HEK293 (cell line): Measurements from ENCODE around the gene ACADM.
A peak's percentile ranks its signal among the peaks of the same experiment; 100 is the strongest.

Source experiments
- BCL11A ChIP-seq: fragments of 450-650 bp; formaldehyde crosslinking; IDR thresholded peaks from 2 replicates; pipeline ENCODE4 v1.5.1; 2016; ENCODE audit warnings: low read depth, missing biosample characterization, missing genetic modification characterization
- EGR2 ChIP-seq: fragments of 450-650 bp; formaldehyde crosslinking; IDR thresholded peaks from 2 replicates; pipeline ENCODE4 v1.5.1; 2016; ENCODE audit warnings: low read depth, missing biosample characterization, missing genetic modification characterization
- GLI4 ChIP-seq: fragments of 450-650 bp; formaldehyde crosslinking; IDR thresholded peaks from 2 replicates; pipeline ENCODE4 v1.5.1; 2016; ENCODE audit warnings: missing biosample characterization, missing genetic modification characterization
- KLF1 ChIP-seq: fragments of 450-650 bp; formaldehyde crosslinking; IDR thresholded peaks from 2 replicates; pipeline ENCODE4 v1.5.1; 2016; ENCODE audit warnings: missing biosample characterization, missing genetic modification characterization
- KLF10 ChIP-seq: fragments of 450-650 bp; IDR thresholded peaks from 2 replicates; pipeline ENCODE4 v1.5.1; 2018; ENCODE audit warnings: missing biosample characterization, mild to moderate bottlenecking, missing genetic modification characterization
- OVOL3 ChIP-seq: fragments of 450-650 bp; formaldehyde crosslinking; IDR thresholded peaks from 2 replicates; pipeline ENCODE4 v1.5.1; 2016; ENCODE audit warnings: missing biosample characterization, missing genetic modification characterization
- PRDM2 ChIP-seq: fragments of 450-650 bp; formaldehyde crosslinking; IDR thresholded peaks from 2 replicates; pipeline ENCODE4 v1.5.1; 2016; ENCODE audit warnings: missing biosample characterization, missing genetic modification characterization, borderline replicate concordance
- SCRT1 ChIP-seq: fragments of 450-650 bp; formaldehyde crosslinking; IDR thresholded peaks from 2 replicates; pipeline ENCODE4 v1.5.1; 2016; ENCODE audit warnings: missing biosample characterization, missing genetic modification characterization, borderline replicate concordance
- SETDB1 ChIP-seq: IDR thresholded peaks from one replicate; pipeline ENCODE4 v1.6.1; 2017; ENCODE audit warnings: mild to moderate bottlenecking, low read length, moderate library complexity, mixed read lengths; ENCODE audit not compliant: insufficient read length
- YY1 ChIP-seq: fragments of 450-650 bp; formaldehyde crosslinking; IDR thresholded peaks from 2 replicates; pipeline ENCODE4 v1.5.1; 2018; ENCODE audit warnings: missing biosample characterization, missing genetic modification characterization
- ZBTB8A ChIP-seq: fragments of 450-650 bp; formaldehyde crosslinking; IDR thresholded peaks from 2 replicates; pipeline ENCODE4 v1.5.1; 2016; ENCODE audit warnings: missing biosample characterization, missing genetic modification characterization
- ZNF132 ChIP-seq: fragments of 450-650 bp; formaldehyde crosslinking; IDR thresholded peaks from 2 replicates; pipeline ENCODE4 v1.5.1; 2017; ENCODE audit warnings: missing biosample characterization, missing genetic modification characterization, borderline replicate concordance
- ZNF133 ChIP-seq: fragments of 450-650 bp; formaldehyde crosslinking; IDR thresholded peaks from 2 replicates; pipeline ENCODE4 v1.5.1; 2016; ENCODE audit warnings: missing biosample characterization, missing genetic modification characterization
- ZNF148 ChIP-seq: fragments of 450-650 bp; formaldehyde crosslinking; IDR thresholded peaks from 2 replicates; pipeline ENCODE4 v1.5.0; 2017; ENCODE audit warnings: missing biosample characterization, missing genetic modification characterization, borderline replicate concordance
- ZNF157 ChIP-seq: fragments of 450-650 bp; formaldehyde crosslinking; IDR thresholded peaks from 2 replicates; pipeline ENCODE4 v1.5.1; 2016; ENCODE audit warnings: missing biosample characterization, missing genetic modification characterization
- ZNF292 ChIP-seq: fragments of 450-650 bp; formaldehyde crosslinking; IDR thresholded peaks from 2 replicates; pipeline ENCODE4 v1.5.1; 2016; ENCODE audit warnings: low read depth, missing biosample characterization, missing genetic modification characterization, borderline replicate concordance
- ZNF366 ChIP-seq: fragments of 450-650 bp; formaldehyde crosslinking; conservative IDR thresholded peaks from 2 replicates; pipeline ENCODE4 v1.5.1; 2016; ENCODE audit warnings: missing biosample characterization, missing genetic modification characterization
- ZNF37A ChIP-seq: fragments of 450-650 bp; IDR thresholded peaks from 2 replicates; pipeline ENCODE4 v1.5.1; 2018; ENCODE audit warnings: missing biosample characterization, missing genetic modification characterization
- ZNF501 ChIP-seq: fragments of 450-650 bp; formaldehyde crosslinking; IDR thresholded peaks from 2 replicates; pipeline ENCODE4 v1.5.1; 2016; ENCODE audit warnings: missing biosample characterization, missing genetic modification characterization
- ZNF548 ChIP-seq: fragments of 450-650 bp; formaldehyde crosslinking; IDR thresholded peaks from 2 replicates; pipeline ENCODE4 v1.5.1; 2016; ENCODE audit warnings: missing biosample characterization, missing genetic modification characterization
- ZNF610 ChIP-seq: fragments of 450-650 bp; formaldehyde crosslinking; IDR thresholded peaks from 2 replicates; pipeline ENCODE4 v1.5.1; 2016; ENCODE audit warnings: missing biosample characterization, missing genetic modification characterization, borderline replicate concordance
- ZNF629 ChIP-seq: fragments of 450-650 bp; formaldehyde crosslinking; IDR thresholded peaks from 2 replicates; pipeline ENCODE4 v1.5.1; 2017; ENCODE audit warnings: missing biosample characterization, missing genetic modification characterization
- ZNF76 ChIP-seq: fragments of 450-650 bp; formaldehyde crosslinking; IDR thresholded peaks from 2 replicates; pipeline ENCODE4; 2016; ENCODE audit warnings: low read depth, missing biosample characterization, missing genetic modification characterization, borderline replicate concordance
- ZNF791 ChIP-seq: fragments of 450-650 bp; formaldehyde crosslinking; IDR thresholded peaks from 2 replicates; pipeline ENCODE4 v1.5.1; 2016; ENCODE audit warnings: missing biosample characterization, missing genetic modification characterization
- ZNF843 ChIP-seq: fragments of 450-650 bp; formaldehyde crosslinking; IDR thresholded peaks from 2 replicates; pipeline ENCODE4 v1.5.1; 2016; ENCODE audit warnings: missing biosample characterization, missing genetic modification characterization
- ZSCAN30 ChIP-seq: fragments of 450-650 bp; IDR thresholded peaks from 2 replicates; pipeline ENCODE4 v1.5.1; 2018; ENCODE audit warnings: missing biosample characterization, mild to moderate bottlenecking, missing genetic modification characterization, moderate library complexity
- TF ChIP-seq, protein P1 (sequence below): fragments of 450-650 bp; formaldehyde crosslinking; optimal IDR thresholded peaks from 2 replicates; pipeline ENCODE3; 2016; ENCODE audit warnings: missing biosample characterization, mild to moderate bottlenecking, missing genetic modification characterization
- TF ChIP-seq, protein P2 (sequence below): fragments of 450-650 bp; formaldehyde crosslinking; IDR thresholded peaks from 2 replicates; pipeline ENCODE4 v1.5.1; 2016; ENCODE audit warnings: missing biosample characterization, missing genetic modification characterization
- TF ChIP-seq, protein P3 (sequence below): sonication (generic); formaldehyde crosslinking; IDR thresholded peaks from 2 replicates; pipeline ENCODE4 v1.8.1; 2022; ENCODE audit warnings: mild to moderate bottlenecking, moderate library complexity, missing genetic modification reagents

The ACADM gene

DNA sequence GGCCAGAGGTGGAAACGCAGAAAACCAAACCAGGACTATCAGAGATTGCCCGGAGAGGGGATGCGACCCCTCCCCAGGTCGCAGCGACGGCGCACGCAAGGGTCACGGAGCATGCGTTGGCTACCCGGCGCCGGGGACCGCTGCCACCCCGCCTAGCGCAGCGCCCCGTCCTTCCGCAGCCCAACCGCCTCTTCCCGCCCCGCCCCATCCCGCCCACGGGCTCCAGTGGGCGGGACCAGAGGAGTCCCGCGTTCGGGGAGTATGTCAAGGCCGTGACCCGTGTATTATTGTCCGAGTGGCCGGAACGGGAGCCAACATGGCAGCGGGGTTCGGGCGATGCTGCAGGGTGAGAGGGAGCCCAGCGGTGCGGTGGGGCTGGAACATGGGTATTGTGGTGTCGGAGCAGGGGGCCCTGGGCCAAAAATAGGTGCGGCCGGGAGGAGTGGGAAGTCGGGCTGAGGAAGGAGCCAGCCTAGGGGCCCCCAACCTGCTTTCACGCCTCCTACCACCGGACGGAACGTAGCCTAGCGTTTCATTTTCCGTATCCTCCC lies at the start of gene ACADM (continued):
- TF ChIP-seq PRDM2 (tag by site-specific recombination): no peak
- TF ChIP-seq ZNF843 (tag by site-specific recombination): 0 out of 2 replicates have a peak, but pooled peaks have one; percentile 63
- TF ChIP-seq KLF10 (tag by site-specific recombination): peak; percentile 39; the same call in 1 of the 2 replicates
- TF ChIP-seq GLI4 (tag by site-specific recombination): no peak
- TF ChIP-seq ZNF157 (tag by site-specific recombination): no peak
- no peak for TF ChIP-seq OVOL3 (tag by site-specific recombination)
- TF ChIP-seq ZNF76: peak; percentile 62; the same call in 1 of the 2 replicates
- TF ChIP-seq, protein P1, sequence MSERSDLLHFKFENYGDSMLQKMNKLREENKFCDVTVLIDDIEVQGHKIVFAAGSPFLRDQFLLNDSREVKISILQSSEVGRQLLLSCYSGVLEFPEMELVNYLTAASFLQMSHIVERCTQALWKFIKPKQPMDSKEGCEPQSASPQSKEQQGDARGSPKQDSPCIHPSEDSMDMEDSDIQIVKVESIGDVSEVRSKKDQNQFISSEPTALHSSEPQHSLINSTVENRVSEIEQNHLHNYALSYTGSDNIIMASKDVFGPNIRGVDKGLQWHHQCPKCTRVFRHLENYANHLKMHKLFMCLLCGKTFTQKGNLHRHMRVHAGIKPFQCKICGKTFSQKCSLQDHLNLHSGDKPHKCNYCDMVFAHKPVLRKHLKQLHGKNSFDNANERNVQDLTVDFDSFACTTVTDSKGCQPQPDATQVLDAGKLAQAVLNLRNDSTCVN (tag by site-specific recombination): peak; percentile 46
- TF ChIP-seq SETDB1: no peak
- no peak for TF ChIP-seq SCRT1
- no peak for TF ChIP-seq ZNF37A (tag by site-specific recombination)
- TF ChIP-seq YY1 (tag by site-specific recombination): peak; percentile 61; the same call in 1 of the 2 replicates
- TF ChIP-seq ZNF133 (tag by site-specific recombination): no peak
- TF ChIP-seq, protein P2, sequence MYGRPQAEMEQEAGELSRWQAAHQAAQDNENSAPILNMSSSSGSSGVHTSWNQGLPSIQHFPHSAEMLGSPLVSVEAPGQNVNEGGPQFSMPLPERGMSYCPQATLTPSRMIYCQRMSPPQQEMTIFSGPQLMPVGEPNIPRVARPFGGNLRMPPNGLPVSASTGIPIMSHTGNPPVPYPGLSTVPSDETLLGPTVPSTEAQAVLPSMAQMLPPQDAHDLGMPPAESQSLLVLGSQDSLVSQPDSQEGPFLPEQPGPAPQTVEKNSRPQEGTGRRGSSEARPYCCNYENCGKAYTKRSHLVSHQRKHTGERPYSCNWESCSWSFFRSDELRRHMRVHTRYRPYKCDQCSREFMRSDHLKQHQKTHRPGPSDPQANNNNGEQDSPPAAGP (tag by site-specific recombination): no peak; the same call in none of the 2 replicates
- TF ChIP-seq ZNF148 (tag by site-specific recombination): no peak
- no peak for TF ChIP-seq ZNF791
- peak; percentile 38; the same call in 1 of the 2 replicates for TF ChIP-seq ZNF629 (tag by site-specific recombination)
- TF ChIP-seq, protein P3, sequence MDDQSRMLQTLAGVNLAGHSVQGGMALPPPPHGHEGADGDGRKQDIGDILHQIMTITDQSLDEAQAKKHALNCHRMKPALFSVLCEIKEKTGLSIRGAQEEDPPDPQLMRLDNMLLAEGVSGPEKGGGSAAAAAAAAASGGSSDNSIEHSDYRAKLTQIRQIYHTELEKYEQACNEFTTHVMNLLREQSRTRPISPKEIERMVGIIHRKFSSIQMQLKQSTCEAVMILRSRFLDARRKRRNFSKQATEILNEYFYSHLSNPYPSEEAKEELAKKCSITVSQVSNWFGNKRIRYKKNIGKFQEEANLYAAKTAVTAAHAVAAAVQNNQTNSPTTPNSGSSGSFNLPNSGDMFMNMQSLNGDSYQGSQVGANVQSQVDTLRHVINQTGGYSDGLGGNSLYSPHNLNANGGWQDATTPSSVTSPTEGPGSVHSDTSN: no peak; the same call in 1 of the 2 replicates
- TF ChIP-seq ZNF610 (tag by site-specific recombination): no peak
- no peak for TF ChIP-seq ZNF292 (tag by site-specific recombination)
- peak; percentile 45; the same call in 1 of the 2 replicates for TF ChIP-seq ZNF366 (tag by site-specific recombination)
- peak; percentile 81 for TF ChIP-seq KLF1 (tag by site-specific recombination)
- no peak for TF ChIP-seq ZNF548 (tag by site-specific recombination)
- TF ChIP-seq ZNF501: peak; percentile 91
- TF ChIP-seq ZBTB8A (tag by site-specific recombination): peak; percentile 98
- peak; percentile 94 for TF ChIP-seq EGR2 (tag by site-specific recombination)
- TF ChIP-seq ZNF132 (tag by site-specific recombination): no peak
- TF ChIP-seq BCL11A: peak; percentile 99
- peak; percentile 55; the same call in 1 of the 2 replicates for TF ChIP-seq ZSCAN30 (tag by site-specific recombination)
